HL-60/S4 treated with retinoic acid at 250 ng/mL for 4 days and 3 days (cell line): Measurements from ENCODE around the gene MIAT.
"Not testable (repeated sequence)": the region's sequence is repeated elsewhere in the genome, so short reads cannot be mapped to it uniquely, and the experiment has no call there.

Source experiments
- in situ Hi-C: fragments of 300-500 bp; cut with MboI; formaldehyde crosslinking; loops from 2 replicates; pipeline ENCODE4 v1.7.0; 2022; ENCODE audit warnings: low sequenced_read_pairs

MIAT gene

DNA sequence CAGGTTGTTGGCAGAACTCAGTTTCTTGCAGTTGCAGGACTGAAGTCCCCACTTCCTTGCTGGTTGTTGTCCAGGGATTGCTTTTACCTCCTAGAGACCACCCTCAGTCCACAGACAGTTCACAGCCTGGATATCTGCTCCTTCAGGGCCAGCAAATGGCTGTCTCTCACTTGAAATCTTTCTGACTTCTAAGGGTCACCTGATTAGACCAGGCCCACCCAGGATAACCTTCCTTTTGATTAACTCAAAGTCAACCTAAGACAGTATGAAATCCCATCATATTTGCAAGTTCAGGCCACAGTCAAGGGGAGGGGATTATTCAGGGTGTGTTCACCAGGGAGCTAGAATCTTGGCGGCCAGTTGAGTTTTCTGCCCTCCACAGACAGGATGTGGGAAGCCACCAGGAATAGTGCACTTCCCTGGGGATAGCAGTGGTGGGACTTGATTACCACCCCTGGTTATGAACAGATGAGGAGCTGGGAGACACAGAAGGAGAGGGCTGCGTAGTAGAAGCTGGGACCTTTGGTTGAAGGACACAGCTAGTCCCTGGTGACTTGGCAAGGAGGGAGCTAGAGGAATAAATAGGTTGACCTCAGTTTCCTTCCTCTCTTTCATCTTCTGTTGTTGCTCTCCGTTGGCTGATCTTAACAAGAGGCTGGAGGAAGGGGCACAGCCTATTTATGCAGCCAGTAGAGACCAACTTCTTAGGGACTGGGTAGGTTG is 33.4 kb downstream of the MIAT start:
- in situ Hi-C loops = no loop called here

DNA sequence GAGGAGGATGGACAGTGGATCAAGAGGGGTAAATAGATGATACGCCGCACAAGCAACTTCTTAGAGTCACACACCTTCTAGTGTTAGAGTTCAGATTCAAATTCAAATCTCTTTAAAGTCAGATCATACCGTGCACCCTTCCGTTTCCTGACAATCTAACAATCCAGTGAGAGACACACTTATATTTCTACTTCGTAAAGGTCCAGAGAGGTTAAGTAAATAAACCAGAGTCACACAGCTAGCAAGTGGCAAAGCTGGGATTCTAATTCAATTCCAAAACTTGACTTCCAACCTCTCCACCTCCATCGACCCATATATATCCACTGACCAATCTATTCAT is 34.0 kb downstream of the MIAT start:
- in situ Hi-C loops = no loop called here

GRCh38 chr22:26692215-26692614 is 34.8 kb downstream of the MIAT start:
- in situ Hi-C loops = no loop called here

DNA sequence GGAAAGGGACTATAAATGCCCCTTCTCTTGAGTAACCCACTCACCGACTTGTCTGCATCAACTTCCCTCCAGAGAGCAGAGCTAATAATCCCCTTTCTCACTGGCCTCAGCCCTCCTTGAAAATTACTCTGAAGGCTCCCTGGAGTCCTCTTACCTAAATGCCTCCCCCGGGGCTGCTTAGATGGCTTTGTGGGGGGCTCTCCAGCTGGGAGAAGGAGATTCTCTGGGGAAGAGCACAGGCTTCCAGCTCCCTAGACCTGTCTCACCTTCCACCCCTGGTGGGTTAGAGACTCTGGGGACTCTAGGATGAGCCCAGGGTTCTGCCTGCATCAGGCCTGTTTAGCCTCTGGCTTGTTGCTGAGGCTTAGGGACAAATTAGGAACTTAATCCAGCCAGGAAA is 39.8 kb downstream of the MIAT start:
- in situ Hi-C loops = no loop called here

DNA sequence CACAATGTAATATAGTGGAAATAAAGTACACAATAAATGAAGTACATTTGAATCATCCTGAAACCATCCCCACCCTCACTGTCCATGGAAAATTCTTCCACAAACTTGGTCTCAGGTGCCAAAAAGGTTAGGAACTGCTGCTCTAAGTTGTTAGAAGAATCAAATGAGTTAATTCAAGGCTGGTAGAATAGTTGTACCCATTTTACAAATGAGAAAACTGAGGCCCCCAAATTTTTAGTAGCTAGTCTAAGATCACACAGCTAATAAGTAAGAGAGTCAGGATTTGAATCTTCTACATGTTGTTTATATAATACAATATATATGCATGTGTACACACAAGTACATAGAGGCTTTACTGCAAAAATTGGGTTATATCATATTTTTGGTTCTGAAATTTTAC is 43.1 kb downstream of the MIAT start:
- in situ Hi-C loops = no loop called here

GRCh38 chr22:26700886-26701285 is 43.5 kb downstream of the MIAT start:
- in situ Hi-C loops = no loop called here

- in situ Hi-C loops = no loop called here
Measured at GRCh38 chr22:26701323-26701722, 43.9 kb downstream of the MIAT start.

DNA sequence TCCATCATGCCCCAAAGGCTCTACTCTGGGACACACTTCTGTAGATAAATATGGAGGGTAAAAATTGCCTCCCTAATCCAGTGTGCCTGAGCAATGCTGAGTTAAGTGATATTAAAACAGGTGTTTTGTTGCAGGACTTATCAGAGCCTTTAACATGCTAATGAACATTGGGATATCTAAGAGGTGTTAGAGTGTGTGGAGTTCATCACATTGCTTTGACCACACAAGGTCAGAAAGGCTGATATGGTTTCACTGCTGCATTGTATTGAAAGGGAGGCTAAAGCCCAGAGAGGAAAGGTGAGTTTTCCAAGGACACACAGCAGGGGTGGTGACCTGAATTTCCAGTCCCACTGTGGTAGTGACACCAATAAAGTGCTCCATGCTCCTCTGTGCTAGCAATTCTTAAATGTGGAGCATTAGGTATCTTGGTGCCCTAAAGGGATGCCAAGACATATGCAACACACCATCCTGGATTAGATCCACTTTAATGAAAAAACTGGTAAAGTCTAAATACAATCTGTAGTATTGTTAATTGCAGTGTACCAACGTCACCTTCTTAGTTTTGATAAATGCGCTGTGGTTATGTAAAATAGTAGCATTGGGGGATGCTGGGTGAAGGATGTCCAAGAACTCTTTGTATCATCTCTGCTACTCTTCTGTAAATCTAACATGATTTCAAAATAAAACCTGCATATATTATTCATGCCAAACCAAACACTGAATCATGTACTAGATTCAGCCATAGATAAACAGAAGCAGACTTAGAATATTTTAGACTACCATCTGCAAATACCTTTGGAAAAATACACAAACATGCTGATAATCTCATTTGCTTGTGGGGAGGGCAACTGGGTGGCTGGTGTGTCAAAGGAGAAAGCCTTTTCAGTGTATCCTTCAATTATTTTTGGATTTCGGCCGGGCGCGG is 45.8 kb downstream of the MIAT start:
- in situ Hi-C loops = no loop called here

- in situ Hi-C loops = not testable (repeated sequence)
Measured at GRCh38 chr22:26705379-26705778, 48.0 kb downstream of the MIAT start.

DNA sequence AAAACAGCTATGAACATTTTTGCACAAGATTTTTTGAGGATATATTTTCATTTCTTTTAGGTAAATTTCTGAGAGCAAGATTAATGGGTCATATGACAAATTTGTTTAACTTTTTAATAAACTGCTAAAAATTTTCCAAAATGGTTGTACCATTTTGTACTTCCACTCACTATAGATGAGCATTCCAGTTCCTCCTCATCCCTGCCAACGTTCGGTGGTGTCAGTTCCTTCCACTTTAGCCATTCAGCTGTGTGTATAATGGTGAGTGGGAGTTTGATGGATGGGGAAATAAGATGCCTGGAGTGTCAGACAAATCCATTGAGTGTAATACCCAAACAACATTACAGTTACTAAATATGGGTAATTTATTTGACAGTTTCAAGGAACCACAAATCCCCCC is 49.7 kb downstream of the MIAT start:
- in situ Hi-C loops = no loop called here

GRCh38 chr22:26707581-26707980 is 50.2 kb downstream of the MIAT start:
- in situ Hi-C loops = no loop called here

- in situ Hi-C loops = no loop called here
Measured at GRCh38 chr22:26708256-26709009, 51.0 kb downstream of the MIAT start.

DNA sequence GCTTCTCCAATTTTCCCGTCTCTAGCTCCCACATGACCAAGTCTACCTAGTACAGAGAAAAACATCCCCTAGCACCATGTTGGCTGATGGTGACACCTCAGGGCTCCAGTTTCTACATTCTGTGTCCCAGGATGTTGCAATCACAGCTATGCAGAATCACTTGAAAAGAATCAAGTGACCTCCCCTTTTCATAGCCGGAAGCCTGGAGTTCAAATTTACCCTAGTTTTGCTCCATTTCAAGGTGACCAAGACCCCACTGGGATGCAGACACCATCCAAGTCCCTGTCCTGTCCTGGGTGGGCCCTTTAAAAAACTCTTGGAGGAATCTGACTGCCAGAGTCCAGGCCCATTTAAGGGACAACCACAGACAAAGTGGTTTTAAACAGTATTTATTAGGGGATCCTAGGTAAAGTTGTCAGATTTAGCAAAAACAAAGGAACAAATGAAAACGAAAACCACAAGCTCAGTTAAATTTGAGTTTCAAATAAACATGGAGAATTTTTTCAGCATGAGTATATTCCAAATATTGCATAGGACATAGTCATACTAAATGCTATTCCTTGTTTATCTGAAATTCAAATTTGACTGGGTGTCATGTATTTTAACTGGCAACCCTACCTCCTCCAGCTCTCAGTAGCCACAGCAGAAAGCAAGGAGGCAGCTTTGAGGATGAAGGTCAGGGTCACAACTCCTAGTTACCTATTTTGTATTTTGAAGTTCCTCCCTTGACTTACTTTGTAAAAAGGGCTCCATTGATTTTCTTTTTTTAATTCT is 52.4 kb downstream of the MIAT start:
- in situ Hi-C loops = no loop called here

DNA sequence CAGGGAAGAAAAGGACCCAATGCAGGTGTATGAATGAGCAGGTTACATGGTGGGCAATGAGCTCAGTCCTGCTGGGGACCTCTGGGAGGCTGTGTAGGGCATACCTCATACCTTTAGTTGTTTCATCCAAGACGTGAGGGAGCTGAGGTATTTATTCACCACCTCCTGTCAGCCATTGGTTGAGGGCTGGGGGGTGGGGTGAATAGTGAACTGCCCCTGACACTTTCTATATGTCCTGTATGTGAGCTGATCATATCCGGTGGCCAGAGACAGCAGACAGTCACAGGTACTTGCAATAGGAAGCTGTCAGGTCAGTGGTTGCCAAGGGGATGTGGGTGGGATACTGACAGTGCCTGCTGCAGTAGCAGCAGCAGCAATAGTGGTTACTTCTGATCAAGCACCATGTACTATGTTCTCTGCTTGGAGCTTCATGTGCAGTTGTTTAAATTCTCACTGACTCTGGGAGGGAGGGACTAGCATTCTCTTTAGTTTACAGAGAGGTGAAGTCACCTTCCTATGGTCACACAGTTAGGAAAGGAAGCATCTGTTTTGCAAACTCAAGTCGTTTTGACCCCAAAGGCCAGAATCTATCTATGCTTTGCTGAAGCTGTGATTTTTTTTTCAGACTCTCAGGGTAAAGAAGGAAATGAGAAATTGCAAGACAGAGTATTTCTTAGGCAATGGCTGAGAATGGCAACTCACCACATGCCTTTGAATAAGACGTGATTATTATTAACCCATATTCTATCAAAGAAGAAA is 54.0 kb downstream of the MIAT start:
- in situ Hi-C loops = no loop called here

GRCh38 chr22:26712158-26712557 is 54.8 kb downstream of the MIAT start:
- in situ Hi-C loops = no loop called here

DNA sequence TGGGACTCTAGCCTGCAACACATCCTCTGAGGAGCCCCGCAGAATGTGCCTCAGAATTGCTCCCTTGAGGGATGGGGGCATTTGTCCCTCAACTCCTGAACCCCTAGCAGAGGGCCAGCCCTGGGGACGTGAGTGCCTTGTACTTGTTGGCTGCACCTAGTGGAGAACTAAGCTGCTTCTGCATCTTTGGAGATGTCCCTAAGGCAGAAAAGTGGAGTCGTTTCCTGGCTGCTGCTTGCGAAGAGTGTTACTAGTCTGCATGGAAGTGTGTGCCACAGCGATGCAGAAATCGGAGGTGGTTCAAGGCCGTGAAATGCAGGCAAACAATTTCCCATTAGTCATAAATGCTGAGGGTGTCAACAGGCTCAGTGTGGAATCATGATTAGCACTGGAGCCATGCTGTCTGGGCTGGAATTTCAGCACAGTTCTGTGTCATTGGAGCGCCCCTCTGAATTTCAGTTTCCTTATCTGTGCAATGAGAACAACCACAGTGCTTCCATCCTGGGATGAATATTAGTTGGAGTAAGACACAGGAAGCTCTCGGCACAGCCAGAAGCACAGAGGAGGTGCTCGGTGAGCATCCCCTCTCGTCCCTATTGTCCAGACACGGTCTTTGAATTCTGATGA is 56.5 kb downstream of the MIAT start:
- in situ Hi-C loops = no loop called here

DNA sequence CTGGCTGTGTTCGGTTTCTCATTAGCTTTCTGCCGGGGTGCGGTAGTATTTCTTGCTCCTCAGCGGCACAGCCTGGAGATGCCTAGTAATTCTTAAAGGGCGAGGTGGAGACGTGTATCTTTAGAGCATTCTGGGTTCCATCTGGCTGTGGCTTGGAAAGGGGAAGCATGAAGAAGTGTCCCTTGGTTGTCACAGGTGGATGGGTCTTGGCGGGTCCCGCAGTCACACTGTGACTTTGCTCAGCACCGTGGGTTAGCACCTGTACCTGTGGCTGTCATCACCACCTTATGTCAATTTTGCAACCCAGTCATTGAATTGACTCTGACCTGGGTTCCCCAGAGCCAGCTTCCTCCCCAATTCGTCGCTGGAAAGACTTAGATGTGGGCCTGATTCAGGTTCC is 57.6 kb downstream of the MIAT start:
- in situ Hi-C loops = no loop called here

DNA sequence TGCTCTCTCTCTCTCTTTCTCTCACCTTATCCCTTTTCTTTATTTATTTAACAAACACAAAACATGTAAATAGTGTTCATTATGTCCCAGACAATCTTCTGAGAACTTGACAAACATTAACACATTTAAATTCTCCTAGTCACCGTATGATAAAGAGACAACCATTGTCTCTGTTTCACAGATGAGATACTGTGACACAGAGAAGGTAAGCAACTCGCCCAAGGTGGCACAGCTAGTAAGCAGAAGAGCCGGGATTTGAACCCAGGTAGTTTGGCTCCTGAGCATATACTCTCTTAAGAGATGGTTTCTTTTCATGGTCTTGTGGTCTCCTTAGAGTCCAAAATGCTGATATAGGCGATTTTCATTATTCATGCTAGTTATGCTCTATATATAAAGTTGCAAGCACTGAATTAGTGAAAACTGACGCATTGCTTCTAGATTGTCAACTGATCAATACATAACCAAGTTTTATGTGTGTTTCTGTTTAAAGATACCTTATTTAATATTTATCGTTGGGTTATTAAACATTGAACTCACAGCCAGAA is 58.1 kb downstream of the MIAT start:
- in situ Hi-C loops = no loop called here

- in situ Hi-C loops = no loop called here
Measured at GRCh38 chr22:26718488-26718887, 61.1 kb downstream of the MIAT start.
